Fibroblast of lung (primary cell): Measurements from ENCODE around the gene SLC13A5. TPM values are rescaled to one million over a fixed set of nuclear protein-coding genes. Genes with fewer than 3 reads are reported as not detected.

Experiments used
- DNase-seq, 2 donors: peaks; one replicate each; pipeline versions ENCODE4 v3.0.0 to v3.0.0-alpha.2; 2010; ENCODE audit warnings: low read depth in 2 of 2
- H2AFZ ChIP-seq: 2 replicates; pipeline ENCODE4 v1.5.1; 2012; ENCODE audit warnings: low read length, control low read depth, inconsistent platforms
- H3K27ac ChIP-seq: 2 replicates; pipeline ENCODE4 v1.5.1; 2011; ENCODE audit warnings: low read length, control low read depth; ENCODE audit not compliant: insufficient read depth
- H3K27me3 ChIP-seq: 2 replicates; pipeline ENCODE4 v1.5.1; 2011; ENCODE audit warnings: mild to moderate bottlenecking, low read length; ENCODE audit not compliant: control insufficient read depth, insufficient read depth
- H3K36me3 ChIP-seq: 2 replicates; pipeline ENCODE4 v1.5.1; 2011; ENCODE audit warnings: low read length; ENCODE audit not compliant: control insufficient read depth, insufficient read depth
- H3K4me1 ChIP-seq: 2 replicates; pipeline ENCODE4 v1.5.1; 2011; ENCODE audit warnings: low read length; ENCODE audit not compliant: control insufficient read depth, insufficient read depth; ENCODE audit errors: extremely low read depth
- H3K4me2 ChIP-seq: 2 replicates; pipeline ENCODE4 v1.5.1; 2011; ENCODE audit warnings: low read length, control low read depth; ENCODE audit not compliant: insufficient read depth; ENCODE audit errors: extremely low read depth
- H3K4me3 ChIP-seq, 4 experiments: fragments of 200-600 bp in 1 of 4; sonication (generic) in 1 of 4; replicated peaks in 1 of 4; 2 replicates each; pipeline ENCODE4 v1.5.1; 2011 to 2016; ENCODE audit warnings: low read length in 4 of 4, low read depth in 3 of 4, mild to moderate bottlenecking in 3 of 4, control low read depth in 2 of 4, inconsistent platforms in 1 of 4, mixed read lengths in 1 of 4; ENCODE audit not compliant: insufficient read depth in 1 of 4; ENCODE audit errors: control extremely low read depth in 1 of 4
- H3K79me2 ChIP-seq: 2 replicates; pipeline ENCODE4 v1.5.1; 2012; ENCODE audit warnings: mild to moderate bottlenecking, low read length, inconsistent platforms; ENCODE audit not compliant: control insufficient read depth, insufficient read depth
- H3K9ac ChIP-seq: 2 replicates; pipeline ENCODE4 v1.5.1; 2011; ENCODE audit warnings: mild to moderate bottlenecking, low read length, control low read depth; ENCODE audit not compliant: insufficient read depth
- H3K9me3 ChIP-seq: 2 replicates; pipeline ENCODE4 v1.5.1; 2012; ENCODE audit warnings: low read depth, low read length; ENCODE audit not compliant: control insufficient read depth, insufficient read depth
- H4K20me1 ChIP-seq: 2 replicates; pipeline ENCODE4 v1.5.1; 2011; ENCODE audit warnings: low read length; ENCODE audit not compliant: control insufficient read depth, insufficient read depth; ENCODE audit errors: extremely low read depth
- EZH2 ChIP-seq: IDR thresholded peaks from 2 replicates; pipeline ENCODE4 v1.5.1; 2012; ENCODE audit warnings: low read length, control low read depth, mild to moderate bottlenecking; ENCODE audit errors: missing control alignments
- polyA plus RNA-seq, 2 donors: library from polyadenylated mRNA; depleted of rRNA in 1 of 2; stranded (reverse) in 1 of 2; unstranded in 1 of 2; fragments of >200 nt; gene quantifications; 2 replicates each; pipeline ENCODE4 v1.2.1, GENCODE V29; 2011 to 2012; ENCODE audit warnings: missing spikeins in 1 of 2
- total RNA-seq: library from RNA; depleted of rRNA; stranded (reverse); fragments of >200 nt; gene quantifications from 2 replicates; pipeline ENCODE4 v1.2.1, GENCODE V29; 2014
- TF ChIP-seq, protein P1 (sequence below), 2 donors: IDR thresholded peaks in 1 of 2; conservative IDR thresholded peaks in 1 of 2; 1 replicate in 1 of 2; 2 replicates in 1 of 2; pipeline ENCODE4 v1.5.1; 2011 to 2012; ENCODE audit warnings: low read length in 2 of 2, control low read depth in 1 of 2, inconsistent platforms in 1 of 2, low read depth in 1 of 2, mild to moderate bottlenecking in 1 of 2

SLC13A5 gene
- total and polyA plus RNA-seq, 2 donors (not counting 1 experiment from before 2014, with no cell fraction given), result not detected

DNA sequence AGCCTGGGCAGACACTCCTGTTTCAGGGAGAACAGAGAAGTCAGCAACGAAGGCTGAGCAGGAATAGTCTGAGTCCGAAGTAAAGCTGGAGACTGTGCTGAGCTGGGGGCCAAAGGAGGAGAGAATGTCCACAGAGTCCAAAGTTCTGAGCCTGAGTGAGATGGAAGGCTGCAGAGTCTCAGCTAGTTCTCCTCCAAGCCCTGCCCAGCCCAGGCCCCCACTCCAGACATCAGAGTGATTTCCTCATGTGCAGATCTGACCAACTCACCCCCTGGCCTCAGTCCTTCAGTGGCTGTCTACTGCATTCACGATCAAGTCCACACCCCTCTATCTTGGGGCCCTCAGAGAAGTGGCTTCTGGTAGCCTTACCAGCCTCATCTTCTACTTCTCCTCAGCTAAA is 21.6 kb downstream of the SLC13A5 start:
- H3K27ac ChIP-seq, result no peak overlapping the region
- DNase-seq, result no peak
- no peak overlapping the region for H3K4me2 ChIP-seq
- no peaks in the 10 kb centered on the region for H3K27me3 ChIP-seq
- H3K9ac ChIP-seq, result no peak overlapping the region
- H3K9me3 ChIP-seq, result no peaks in the 10 kb centered on the region
- H2AFZ ChIP-seq, result no peak overlapping the region
- no peak overlapping the region for H3K4me3 ChIP-seq
- no peaks in the 10 kb centered on the region for H3K4me1 ChIP-seq
- TF ChIP-seq, protein P1, sequence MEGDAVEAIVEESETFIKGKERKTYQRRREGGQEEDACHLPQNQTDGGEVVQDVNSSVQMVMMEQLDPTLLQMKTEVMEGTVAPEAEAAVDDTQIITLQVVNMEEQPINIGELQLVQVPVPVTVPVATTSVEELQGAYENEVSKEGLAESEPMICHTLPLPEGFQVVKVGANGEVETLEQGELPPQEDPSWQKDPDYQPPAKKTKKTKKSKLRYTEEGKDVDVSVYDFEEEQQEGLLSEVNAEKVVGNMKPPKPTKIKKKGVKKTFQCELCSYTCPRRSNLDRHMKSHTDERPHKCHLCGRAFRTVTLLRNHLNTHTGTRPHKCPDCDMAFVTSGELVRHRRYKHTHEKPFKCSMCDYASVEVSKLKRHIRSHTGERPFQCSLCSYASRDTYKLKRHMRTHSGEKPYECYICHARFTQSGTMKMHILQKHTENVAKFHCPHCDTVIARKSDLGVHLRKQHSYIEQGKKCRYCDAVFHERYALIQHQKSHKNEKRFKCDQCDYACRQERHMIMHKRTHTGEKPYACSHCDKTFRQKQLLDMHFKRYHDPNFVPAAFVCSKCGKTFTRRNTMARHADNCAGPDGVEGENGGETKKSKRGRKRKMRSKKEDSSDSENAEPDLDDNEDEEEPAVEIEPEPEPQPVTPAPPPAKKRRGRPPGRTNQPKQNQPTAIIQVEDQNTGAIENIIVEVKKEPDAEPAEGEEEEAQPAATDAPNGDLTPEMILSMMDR (conservative IDR thresholded peaks at IDR 0.05 in 1 of 2, IDR thresholded peaks at IDR 0.05 in 1 of 2; ENCODE audit: low read depth in 1 of 2, low read length in 2 of 2), result no peak
- no peak for TF ChIP-seq EZH2
- H4K20me1 ChIP-seq, result no peaks in the 10 kb centered on the region
- no peaks in the 10 kb centered on the region for H3K36me3 ChIP-seq
- H3K79me2 ChIP-seq, result no peaks in the 10 kb centered on the region

DNA sequence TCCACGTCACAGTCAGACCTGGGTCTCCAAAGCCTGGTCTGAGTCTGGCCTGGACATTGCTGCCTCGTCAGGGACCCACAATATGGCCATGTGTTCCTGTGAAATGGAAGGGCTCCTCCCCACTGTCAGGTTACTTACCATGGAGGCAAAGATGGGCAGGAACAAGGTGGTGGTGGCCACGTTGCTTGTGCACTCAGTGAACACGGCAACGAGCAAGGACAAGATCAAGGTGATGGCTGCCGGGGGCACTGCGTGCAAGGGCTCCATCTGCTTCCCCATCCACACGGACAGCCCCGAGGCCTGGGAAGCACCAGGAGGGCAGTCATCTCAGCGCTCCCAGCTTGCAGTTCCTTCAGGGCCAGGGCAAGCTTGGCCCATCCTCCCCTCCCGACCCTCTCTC is 22.5 kb downstream of the SLC13A5 start:
- H3K9me3 ChIP-seq, result no peaks in the 10 kb centered on the region

DNA sequence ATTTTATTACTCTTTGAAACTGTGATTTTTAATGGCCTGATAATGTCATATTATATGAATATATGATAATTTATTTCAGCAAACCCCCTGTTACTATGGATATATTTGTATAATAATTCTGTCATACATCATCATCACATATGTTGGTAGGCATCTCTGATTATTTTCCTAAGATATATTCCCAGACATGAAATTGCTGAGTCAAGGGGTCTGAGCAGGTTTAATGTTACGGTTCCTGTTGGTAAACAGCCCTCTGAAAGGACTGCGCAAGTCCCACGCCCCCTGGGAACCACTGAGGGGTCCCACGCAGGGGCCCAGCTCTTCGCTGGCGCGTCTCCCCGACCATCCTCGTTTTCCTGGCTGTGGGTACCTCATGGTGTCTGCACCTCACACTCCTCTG is 24.2 kb downstream of the SLC13A5 start:
- Histone ChIP-seq H3K4me2 (no peak overlapping the region), H3K36me3 (no peaks in the 10 kb centered on the region), H3K27me3 (no peaks in the 10 kb centered on the region), H3K4me1 (no peaks in the 10 kb centered on the region), H3K79me2 (no peaks in the 10 kb centered on the region), H3K9me3 (no peaks in the 10 kb centered on the region), H3K9ac (no peak overlapping the region), H4K20me1 (no peaks in the 10 kb centered on the region), H2AFZ (no peak overlapping the region), H3K27ac (no peak overlapping the region), H3K4me3 (no peak overlapping the region)
- DNase-seq, result no peak
- TF ChIP-seq, protein P1 (conservative IDR thresholded peaks at IDR 0.05 in 1 of 2, IDR thresholded peaks at IDR 0.05 in 1 of 2; ENCODE audit: low read depth in 1 of 2, low read length in 2 of 2), result no peak
- TF ChIP-seq EZH2, result no peak

More for the DNA sequence above, 22.5 kb downstream of the SLC13A5 start:
- H2AFZ ChIP-seq, result no peak overlapping the region
- H3K27me3 ChIP-seq, result no peaks in the 10 kb centered on the region
- no peak overlapping the region for H3K4me2 ChIP-seq
- no peak overlapping the region for H3K9ac ChIP-seq
- H4K20me1 ChIP-seq, result no peaks in the 10 kb centered on the region
- no peak overlapping the region for H3K4me3 ChIP-seq
- TF ChIP-seq EZH2, result no peak
- TF ChIP-seq, protein P1 (conservative IDR thresholded peaks at IDR 0.05 in 1 of 2, IDR thresholded peaks at IDR 0.05 in 1 of 2; ENCODE audit: low read depth in 1 of 2, low read length in 2 of 2), result no peak
- no peak overlapping the region for H3K27ac ChIP-seq
- H3K4me1 ChIP-seq, result no peaks in the 10 kb centered on the region
- no peaks in the 10 kb centered on the region for H3K36me3 ChIP-seq
- no peaks in the 10 kb centered on the region for H3K79me2 ChIP-seq
- no peak for DNase-seq
